ENCODE data around the gene UBQLNL.

GRCh38 chr11:5547982-5548381 is 31.5 kb upstream of the UBQLNL start:
- no peak for TF ChIP-seq MAFK (IDR thresholded peaks at IDR 0.05; ENCODE audit: low read depth, low read length)
- TF ChIP-seq CTCF (conservative IDR thresholded peaks at IDR 0.05; ENCODE audit: low read depth, low read length), result no peak
- TF ChIP-seq RAD21 (IDR thresholded peaks at IDR 0.05; ENCODE audit: low read length), result no peak
- no peak for TF ChIP-seq BHLHE40 (IDR thresholded peaks at IDR 0.05; ENCODE audit: low read depth, low read length)
- TF ChIP-seq POLR2A (IDR thresholded peaks at IDR 0.05; ENCODE audit: low read depth, low read length), result no peak
- no peak for TF ChIP-seq SMC3 (IDR thresholded peaks at IDR 0.05; ENCODE audit: low read depth, low read length)
- TF ChIP-seq MXI1 (IDR thresholded peaks at IDR 0.05; ENCODE audit: borderline replicate concordance, low read depth, low read length), result no peak
- TF ChIP-seq RCOR1 (IDR thresholded peaks at IDR 0.05; ENCODE audit: insufficient replicate concordance, low read length), result no peak
- no peak for TF ChIP-seq ELK1 (IDR thresholded peaks at IDR 0.05; ENCODE audit: borderline replicate concordance, low read depth, low read length)
- TF ChIP-seq CEBPB (IDR thresholded peaks at IDR 0.05; ENCODE audit: low read depth, low read length), result no peak

Data from IMR-90 (cell line).